A549 (cell line): ENCODE results near the gene ATP8A1. TPM values are rescaled to one million over a fixed set of nuclear protein-coding genes. Genes with fewer than 3 reads are reported as not detected.

Experiments used
- ATAC-seq, 2 experiments: fragments of 200-7000 bp in 1 of 2; fragments of >200 bp in 1 of 2; cut with Nextera tagmentation in 1 of 2; cut with Tn5 transposase in 1 of 2; 3 replicates each; pipeline versions ENCODE4 v1.8.0 to v1.9.1; 2018 to 2020; ENCODE audit warnings: mild to moderate bottlenecking in 1 of 2, moderate library complexity in 1 of 2
- CTCF ChIA-PET: fragments of 300-600 bp; sonication (Branson Sonifier 250); formaldehyde crosslinking; extraction: SDS; loops from one replicate; lab custom pipeline; 2021; ENCODE audit warnings: antibody characterized with exemption, inconsistent platforms; lab: Yijun Ruan, JAX
- POLR2A ChIA-PET: fragments of 350-600 bp; formaldehyde crosslinking; extraction: SDS; loops from one replicate; lab custom pipeline; 2021; ENCODE audit warnings: antibody characterized with exemption, inconsistent platforms; lab: Yijun Ruan, JAX
- DNase-seq, 2 experiments: peaks; one replicate each; pipeline versions ENCODE4 v3.0.0 to v3.0.0-alpha.2; 2011 to 2016; ENCODE audit warnings: low read depth in 1 of 2, low spot score in 1 of 2
- FAIRE-seq: peaks from 2 replicates; lab custom pipeline; 2011; peaks lifted over from hg19 to GRCh38; lab: Jason Lieb, UNC
- H3K27ac ChIP-seq, 2 experiments: fragments of >200 bp; sonication (Bioruptor Twin); formaldehyde crosslinking; 3 replicates each; pipeline ENCODE4 v1.5.1; 2016 to 2017
- H3K4me1 ChIP-seq: fragments of >200 bp; sonication (Bioruptor Twin); formaldehyde crosslinking; 3 replicates; pipeline ENCODE4 v1.6.1; 2016
- H3K4me2 ChIP-seq: fragments of >200 bp; sonication (Bioruptor Twin); formaldehyde crosslinking; 3 replicates; pipeline ENCODE4 v1.6.1; 2016
- H3K4me3 ChIP-seq: fragments of >200 bp; sonication (Bioruptor Twin); formaldehyde crosslinking; 3 replicates; pipeline ENCODE4 v1.5.1; 2016
- H3K9me3 ChIP-seq: fragments of >200 bp; sonication (Bioruptor Twin); formaldehyde crosslinking; 3 replicates; pipeline ENCODE4 v1.6.1; 2016
- CBX8 ChIP-seq: fragments of 200-600 bp; sonication (generic); IDR thresholded peaks from 2 replicates; pipeline ENCODE4 v1.6.1; 2016
- EHMT2 ChIP-seq: fragments of 200-600 bp; sonication (generic); IDR thresholded peaks from 2 replicates; pipeline ENCODE4 v1.6.1; 2016; ENCODE audit warnings: antibody characterized with exemption, low read depth, mild to moderate bottlenecking, moderate library complexity
- ESRRA ChIP-seq: fragments of 150-350 bp; IDR thresholded peaks from 2 replicates; pipeline ENCODE4 v1.6.1; 2014; ENCODE audit warnings: mild to moderate bottlenecking, low read length, borderline replicate concordance
- FOSB ChIP-seq: fragments of 250-450 bp; sonication (Bioruptor Pico); IDR thresholded peaks from 2 replicates; pipeline ENCODE4 v1.5.0; 2020; ENCODE audit warnings: mild to moderate bottlenecking, moderate library complexity
- FOSL2 ChIP-seq, 2 experiments: fragments of 450-650 bp in 1 of 2; fragments of >200 bp in 1 of 2; sonication (Bioruptor Twin) in 1 of 2; formaldehyde crosslinking; IDR thresholded peaks; 2 replicates each; pipeline versions ENCODE4 v1.5.0 to v1.6.1; 2016 to 2020; ENCODE audit warnings: mild to moderate bottlenecking in 1 of 2, moderate library complexity in 1 of 2
- HOXA7 ChIP-seq: fragments of 250-450 bp; sonication (Bioruptor Pico); IDR thresholded peaks from 2 replicates; pipeline ENCODE4 v1.5.0; 2020; ENCODE audit warnings: mild to moderate bottlenecking, moderate library complexity
- HOXB5 ChIP-seq: fragments of 250-450 bp; sonication (Bioruptor Pico); IDR thresholded peaks from 2 replicates; pipeline ENCODE4 v1.5.0; 2020; ENCODE audit warnings: mild to moderate bottlenecking, moderate library complexity
- NFE2L2 ChIP-seq: fragments of 150-350 bp; conservative IDR thresholded peaks from 2 replicates; pipeline ENCODE4 v1.6.1; 2014; ENCODE audit warnings: low read length
- NR3C1 ChIP-seq: fragments of >200 bp; sonication (Bioruptor Twin); formaldehyde crosslinking; IDR thresholded peaks from 3 replicates; pipeline ENCODE4 v1.6.1; 2017
- RCOR1 ChIP-seq: fragments of 150-350 bp; IDR thresholded peaks from 2 replicates; pipeline ENCODE4 v1.6.1; 2014; ENCODE audit warnings: antibody characterized with exemption, low read length, low read depth
- TP53 ChIP-seq: fragments of 250-450 bp; sonication (Bioruptor Pico); IDR thresholded peaks from 2 replicates; pipeline ENCODE4 v1.5.0; 2021; ENCODE audit warnings: mild to moderate bottlenecking, moderate library complexity
- ZFP36 ChIP-seq: fragments of 450-650 bp; IDR thresholded peaks from 2 replicates; pipeline ENCODE4 v1.6.1; 2014; ENCODE audit warnings: borderline replicate concordance; ENCODE audit not compliant: partially characterized antibody
- ZSCAN20 ChIP-seq: fragments of 250-450 bp; sonication (Bioruptor Pico); IDR thresholded peaks from 2 replicates; pipeline ENCODE4 v1.8.0; 2022; ENCODE audit warnings: mild to moderate bottlenecking, moderate library complexity
- WGBS: methylation state at CpG from one replicate; pipeline ENCODE4 v1.1.6; 2017; ENCODE audit errors: missing lambda C conversion rate; 5-methylcytosine and 5-hydroxymethylcytosine counted together
- polyA plus RNA-seq, 4 experiments: library from polyadenylated mRNA; depleted of rRNA in 3 of 4; stranded (reverse); fragments of >200 nt; fragmentation: RNase III in 1 of 4; extraction: RNeasy Plus Mini Kit Qiagen cat#74134 plus additional on column Dnase treatment in 1 of 4; gene quantifications; 2 replicates in 3 of 4; 3 replicates in 1 of 4; pipeline ENCODE4 v1.2.3, GENCODE V29; 2011 to 2017
- TF ChIP-seq, protein P1 (sequence below): fragments of 250-450 bp; sonication (Bioruptor Pico); IDR thresholded peaks from 2 replicates; pipeline ENCODE4 v1.5.0; 2021; ENCODE audit warnings: mild to moderate bottlenecking, moderate library complexity, borderline replicate concordance
- TF ChIP-seq, protein P2 (sequence below): IDR thresholded peaks from 2 replicates; pipeline ENCODE4 v1.6.1; 2012
- TF ChIP-seq, protein P3 (sequence below): fragments of 200-600 bp; sonication (generic); IDR thresholded peaks from 2 replicates; pipeline ENCODE4 v1.6.1; 2016; ENCODE audit warnings: antibody characterized with exemption, mild to moderate bottlenecking, moderate library complexity
- TF ChIP-seq, protein P4 (sequence below): fragments of 450-650 bp; IDR thresholded peaks from 2 replicates; pipeline ENCODE4 v1.6.1; 2014; ENCODE audit warnings: antibody characterized with exemption
- TF ChIP-seq, protein P5 (sequence below): fragments of 150-350 bp; IDR thresholded peaks from 2 replicates; pipeline ENCODE4 v1.6.1; 2014; ENCODE audit warnings: low read depth, mild to moderate bottlenecking, low read length

ATP8A1 gene
- polyA plus RNA-seq, 2 of the 4 experiments (the other 2 are of a cell fraction): 0.06 to 0.25 TPM

DNA sequence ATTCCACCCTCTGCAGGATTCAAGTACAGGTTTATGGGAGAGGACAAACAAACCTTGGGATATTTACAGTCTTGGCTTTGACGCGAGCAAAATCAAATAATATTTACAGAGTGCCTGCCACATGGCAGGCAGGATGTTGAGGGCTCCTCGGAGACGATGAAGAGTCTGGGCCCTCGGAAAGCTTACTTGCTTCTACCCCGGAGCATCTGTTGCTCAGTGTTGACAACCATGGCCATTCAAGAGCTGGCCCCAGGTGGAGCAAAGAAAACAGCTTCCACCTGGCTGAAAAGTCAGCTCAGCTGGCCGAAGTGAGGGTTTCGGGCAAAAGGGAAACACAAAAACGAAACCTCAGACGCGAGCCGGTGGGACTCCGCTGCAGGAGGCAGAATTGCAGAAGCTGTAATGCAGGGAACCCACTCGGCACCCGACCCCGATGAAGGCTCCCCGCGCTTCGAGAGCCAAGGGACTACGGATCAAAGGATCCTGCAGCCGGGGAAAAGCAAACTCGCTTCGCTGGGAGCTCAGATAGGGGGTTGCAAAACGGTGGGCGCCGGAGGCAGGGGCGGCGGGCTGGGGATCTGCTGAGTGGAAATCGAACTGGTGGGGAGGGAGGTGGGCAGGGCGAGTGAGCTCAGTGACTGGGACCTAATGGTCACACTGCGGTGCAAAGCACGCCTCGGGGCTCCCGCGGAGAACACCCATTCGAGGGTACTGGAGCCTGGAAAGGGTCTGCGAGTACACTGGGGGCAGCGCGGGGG lies 805 bp downstream of the ATP8A1 start:
- FAIRE-seq (no peak), ATAC-seq (peak; percentile 27; a peak in 5 of 6 replicates)
- POLR2A ChIA-PET: no interaction called here
- TF ChIP-seq, protein P1, sequence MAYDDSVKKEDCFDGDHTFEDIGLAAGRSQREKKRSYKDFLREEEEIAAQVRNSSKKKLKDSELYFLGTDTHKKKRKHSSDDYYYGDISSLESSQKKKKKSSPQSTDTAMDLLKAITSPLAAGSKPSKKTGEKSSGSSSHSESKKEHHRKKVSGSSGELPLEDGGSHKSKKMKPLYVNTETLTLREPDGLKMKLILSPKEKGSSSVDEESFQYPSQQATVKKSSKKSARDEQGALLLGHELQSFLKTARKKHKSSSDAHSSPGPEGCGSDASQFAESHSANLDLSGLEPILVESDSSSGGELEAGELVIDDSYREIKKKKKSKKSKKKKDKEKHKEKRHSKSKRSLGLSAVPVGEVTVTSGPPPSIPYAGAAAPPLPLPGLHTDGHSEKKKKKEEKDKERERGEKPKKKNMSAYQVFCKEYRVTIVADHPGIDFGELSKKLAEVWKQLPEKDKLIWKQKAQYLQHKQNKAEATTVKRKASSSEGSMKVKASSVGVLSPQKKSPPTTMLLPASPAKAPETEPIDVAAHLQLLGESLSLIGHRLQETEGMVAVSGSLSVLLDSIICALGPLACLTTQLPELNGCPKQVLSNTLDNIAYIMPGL (CRISPR knock-in tag): no peak
- TF ChIP-seq ESRRA: no peak
- TF ChIP-seq RCOR1: no peak
- TF ChIP-seq ZFP36: no peak
- TF ChIP-seq, protein P2, sequence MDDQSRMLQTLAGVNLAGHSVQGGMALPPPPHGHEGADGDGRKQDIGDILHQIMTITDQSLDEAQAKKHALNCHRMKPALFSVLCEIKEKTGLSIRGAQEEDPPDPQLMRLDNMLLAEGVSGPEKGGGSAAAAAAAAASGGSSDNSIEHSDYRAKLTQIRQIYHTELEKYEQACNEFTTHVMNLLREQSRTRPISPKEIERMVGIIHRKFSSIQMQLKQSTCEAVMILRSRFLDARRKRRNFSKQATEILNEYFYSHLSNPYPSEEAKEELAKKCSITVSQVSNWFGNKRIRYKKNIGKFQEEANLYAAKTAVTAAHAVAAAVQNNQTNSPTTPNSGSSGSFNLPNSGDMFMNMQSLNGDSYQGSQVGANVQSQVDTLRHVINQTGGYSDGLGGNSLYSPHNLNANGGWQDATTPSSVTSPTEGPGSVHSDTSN: no peak
- TF ChIP-seq HOXB5 (CRISPR knock-in tag): no peak
- TF ChIP-seq NR3C1: no peak
- TF ChIP-seq ZSCAN20 (CRISPR knock-in tag): no peak
- TF ChIP-seq, all 56 proteins: peak for 0
- Histone ChIP-seq H3K9me3 (no peaks in the 10 kb centered on the region), H3K4me2 (peak overlapping the region; percentile 98), H3K4me3 (peak overlapping the region; percentile 63), H3K27ac (peak overlapping the region in 1 of 2 experiments; percentile 74; a peak in 4 of 6 replicates), H3K4me1 (no peaks in the 10 kb centered on the region)
- 13% methylated on average over 20 of the region's 39 CpGs for WGBS
- DNase-seq: peak in 1 of 2 experiments; percentile 3
- CTCF ChIA-PET: no interaction called here

DNA sequence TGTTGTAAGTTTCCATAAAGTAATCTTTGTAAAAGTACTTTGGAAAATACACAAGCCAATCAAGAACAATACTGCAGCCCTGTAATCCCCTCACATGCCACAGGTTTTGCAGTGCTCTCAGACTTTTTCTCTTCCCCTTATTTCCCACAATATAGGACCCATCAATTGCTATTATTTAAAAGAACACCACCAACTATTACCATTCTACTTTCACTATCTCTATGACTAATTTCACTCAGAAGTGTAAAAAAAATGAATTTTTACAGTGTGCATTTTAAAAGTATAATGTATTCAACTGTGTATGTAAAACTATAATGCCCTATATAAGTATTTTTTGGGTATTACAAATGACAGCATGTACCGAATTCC lies 1.7 kb downstream of the ATP8A1 start:
- CTCF ChIA-PET: no interaction called here
- Histone ChIP-seq H3K4me3 (no peak overlapping the region), H3K4me1 (no peaks in the 10 kb centered on the region), H3K9me3 (no peaks in the 10 kb centered on the region), H3K4me2 (no peak overlapping the region), H3K27ac (no peak overlapping the region)
- DNase-seq (no peak), FAIRE-seq (no peak), ATAC-seq (no peak)
- POLR2A ChIA-PET: no interaction called here
- TF ChIP-seq, protein P3, sequence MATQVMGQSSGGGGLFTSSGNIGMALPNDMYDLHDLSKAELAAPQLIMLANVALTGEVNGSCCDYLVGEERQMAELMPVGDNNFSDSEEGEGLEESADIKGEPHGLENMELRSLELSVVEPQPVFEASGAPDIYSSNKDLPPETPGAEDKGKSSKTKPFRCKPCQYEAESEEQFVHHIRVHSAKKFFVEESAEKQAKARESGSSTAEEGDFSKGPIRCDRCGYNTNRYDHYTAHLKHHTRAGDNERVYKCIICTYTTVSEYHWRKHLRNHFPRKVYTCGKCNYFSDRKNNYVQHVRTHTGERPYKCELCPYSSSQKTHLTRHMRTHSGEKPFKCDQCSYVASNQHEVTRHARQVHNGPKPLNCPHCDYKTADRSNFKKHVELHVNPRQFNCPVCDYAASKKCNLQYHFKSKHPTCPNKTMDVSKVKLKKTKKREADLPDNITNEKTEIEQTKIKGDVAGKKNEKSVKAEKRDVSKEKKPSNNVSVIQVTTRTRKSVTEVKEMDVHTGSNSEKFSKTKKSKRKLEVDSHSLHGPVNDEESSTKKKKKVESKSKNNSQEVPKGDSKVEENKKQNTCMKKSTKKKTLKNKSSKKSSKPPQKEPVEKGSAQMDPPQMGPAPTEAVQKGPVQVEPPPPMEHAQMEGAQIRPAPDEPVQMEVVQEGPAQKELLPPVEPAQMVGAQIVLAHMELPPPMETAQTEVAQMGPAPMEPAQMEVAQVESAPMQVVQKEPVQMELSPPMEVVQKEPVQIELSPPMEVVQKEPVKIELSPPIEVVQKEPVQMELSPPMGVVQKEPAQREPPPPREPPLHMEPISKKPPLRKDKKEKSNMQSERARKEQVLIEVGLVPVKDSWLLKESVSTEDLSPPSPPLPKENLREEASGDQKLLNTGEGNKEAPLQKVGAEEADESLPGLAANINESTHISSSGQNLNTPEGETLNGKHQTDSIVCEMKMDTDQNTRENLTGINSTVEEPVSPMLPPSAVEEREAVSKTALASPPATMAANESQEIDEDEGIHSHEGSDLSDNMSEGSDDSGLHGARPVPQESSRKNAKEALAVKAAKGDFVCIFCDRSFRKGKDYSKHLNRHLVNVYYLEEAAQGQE: no peak
- TF ChIP-seq TP53 (CRISPR knock-in tag): no peak
- TF ChIP-seq HOXA7 (CRISPR knock-in tag): no peak
- no peak for TF ChIP-seq CBX8
- TF ChIP-seq NR3C1: no peak
- TF ChIP-seq FOSB (CRISPR knock-in tag): no peak
- TF ChIP-seq, protein P4, sequence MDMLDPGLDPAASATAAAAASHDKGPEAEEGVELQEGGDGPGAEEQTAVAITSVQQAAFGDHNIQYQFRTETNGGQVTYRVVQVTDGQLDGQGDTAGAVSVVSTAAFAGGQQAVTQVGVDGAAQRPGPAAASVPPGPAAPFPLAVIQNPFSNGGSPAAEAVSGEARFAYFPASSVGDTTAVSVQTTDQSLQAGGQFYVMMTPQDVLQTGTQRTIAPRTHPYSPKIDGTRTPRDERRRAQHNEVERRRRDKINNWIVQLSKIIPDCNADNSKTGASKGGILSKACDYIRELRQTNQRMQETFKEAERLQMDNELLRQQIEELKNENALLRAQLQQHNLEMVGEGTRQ: no peak
- no peak for TF ChIP-seq FOSL2 (IDR thresholded peaks at IDR 0.05)
- TF ChIP-seq FOSL2 (CRISPR knock-in tag; IDR thresholded peaks at IDR 0.05): no peak
- TF ChIP-seq, protein P2: no peak
- no peak for TF ChIP-seq HOXB5 (CRISPR knock-in tag)
- TF ChIP-seq EHMT2: no peak
- TF ChIP-seq NFE2L2: no peak
- TF ChIP-seq, protein P5, sequence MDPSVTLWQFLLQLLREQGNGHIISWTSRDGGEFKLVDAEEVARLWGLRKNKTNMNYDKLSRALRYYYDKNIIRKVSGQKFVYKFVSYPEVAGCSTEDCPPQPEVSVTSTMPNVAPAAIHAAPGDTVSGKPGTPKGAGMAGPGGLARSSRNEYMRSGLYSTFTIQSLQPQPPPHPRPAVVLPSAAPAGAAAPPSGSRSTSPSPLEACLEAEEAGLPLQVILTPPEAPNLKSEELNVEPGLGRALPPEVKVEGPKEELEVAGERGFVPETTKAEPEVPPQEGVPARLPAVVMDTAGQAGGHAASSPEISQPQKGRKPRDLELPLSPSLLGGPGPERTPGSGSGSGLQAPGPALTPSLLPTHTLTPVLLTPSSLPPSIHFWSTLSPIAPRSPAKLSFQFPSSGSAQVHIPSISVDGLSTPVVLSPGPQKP: no peak
- WGBS: 93% methylated on average over 1 of the region's 1 CpG
